Activated gamma-delta T cell (primary cell): ENCODE results near the gene UGCG.
"Not testable (repeated sequence)": the region's sequence is repeated elsewhere in the genome, so short reads cannot be mapped to it uniquely, and the experiment has no call there.

ENCODE experiments used
- DNase-seq: peaks from one replicate; lab custom pipeline; 2025; lab: John Stamatoyannopoulos, UW

The UGCG gene

DNA sequence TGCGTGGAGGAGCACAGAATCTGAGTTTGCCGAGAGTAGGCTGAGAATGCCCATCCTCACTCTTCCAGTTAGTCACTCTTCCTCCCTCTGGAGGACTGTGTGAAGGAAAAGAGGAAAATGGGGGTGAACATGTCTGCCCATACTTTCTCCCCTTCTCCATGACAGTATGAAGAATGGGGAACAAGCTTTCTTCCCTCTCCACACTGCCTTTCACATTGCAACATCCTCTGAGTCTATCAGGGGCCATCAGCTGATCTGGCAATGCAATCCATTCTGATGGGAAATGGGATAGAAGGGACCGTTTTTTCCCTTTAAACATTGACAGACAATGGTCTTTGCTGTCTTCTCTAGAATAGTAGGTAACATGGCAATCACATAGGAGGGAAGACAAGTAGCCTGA lies 56.8 kb downstream of the UGCG start:
- no peak for DNase-seq

GRCh38 chr9:111955048-111955447 lies 58.4 kb downstream of the UGCG start:
- no peak for DNase-seq

DNA sequence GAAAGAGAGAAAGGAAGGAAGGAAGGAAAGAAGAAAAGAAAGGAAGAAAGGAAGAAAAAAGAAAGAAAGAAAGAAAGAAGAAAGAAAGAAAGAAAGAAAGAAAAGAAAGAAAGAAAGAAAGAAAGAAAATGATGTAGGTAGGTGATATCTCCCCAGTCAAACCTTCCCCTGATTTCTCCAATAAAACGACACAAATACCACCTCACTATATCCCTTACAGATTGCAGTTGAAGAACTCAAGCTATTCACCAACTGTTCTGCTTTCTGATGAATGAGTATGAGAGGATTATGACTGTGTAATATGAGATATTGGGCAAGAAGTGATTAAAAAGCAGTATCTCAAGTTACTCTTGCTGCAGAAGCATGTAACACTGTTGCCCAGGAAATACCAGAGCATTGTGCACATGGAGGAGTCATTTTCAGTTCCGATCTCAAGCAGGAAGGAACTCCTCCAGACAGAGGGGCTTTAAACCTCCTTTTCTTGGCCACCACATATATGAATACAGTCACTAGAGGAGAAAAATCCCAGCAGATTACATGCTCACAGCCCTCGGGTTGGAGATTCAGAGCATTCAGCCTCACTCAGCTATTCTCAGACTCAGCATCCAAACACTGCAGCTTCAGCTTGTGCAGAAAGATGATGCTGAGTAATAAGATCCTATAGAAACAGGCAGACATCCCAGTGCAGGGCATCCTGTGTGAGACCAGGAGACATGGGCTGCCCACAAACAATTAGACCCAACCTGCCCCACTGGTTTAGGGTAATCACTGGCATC lies 61.4 kb downstream of the UGCG start:
- no peak for DNase-seq

DNA sequence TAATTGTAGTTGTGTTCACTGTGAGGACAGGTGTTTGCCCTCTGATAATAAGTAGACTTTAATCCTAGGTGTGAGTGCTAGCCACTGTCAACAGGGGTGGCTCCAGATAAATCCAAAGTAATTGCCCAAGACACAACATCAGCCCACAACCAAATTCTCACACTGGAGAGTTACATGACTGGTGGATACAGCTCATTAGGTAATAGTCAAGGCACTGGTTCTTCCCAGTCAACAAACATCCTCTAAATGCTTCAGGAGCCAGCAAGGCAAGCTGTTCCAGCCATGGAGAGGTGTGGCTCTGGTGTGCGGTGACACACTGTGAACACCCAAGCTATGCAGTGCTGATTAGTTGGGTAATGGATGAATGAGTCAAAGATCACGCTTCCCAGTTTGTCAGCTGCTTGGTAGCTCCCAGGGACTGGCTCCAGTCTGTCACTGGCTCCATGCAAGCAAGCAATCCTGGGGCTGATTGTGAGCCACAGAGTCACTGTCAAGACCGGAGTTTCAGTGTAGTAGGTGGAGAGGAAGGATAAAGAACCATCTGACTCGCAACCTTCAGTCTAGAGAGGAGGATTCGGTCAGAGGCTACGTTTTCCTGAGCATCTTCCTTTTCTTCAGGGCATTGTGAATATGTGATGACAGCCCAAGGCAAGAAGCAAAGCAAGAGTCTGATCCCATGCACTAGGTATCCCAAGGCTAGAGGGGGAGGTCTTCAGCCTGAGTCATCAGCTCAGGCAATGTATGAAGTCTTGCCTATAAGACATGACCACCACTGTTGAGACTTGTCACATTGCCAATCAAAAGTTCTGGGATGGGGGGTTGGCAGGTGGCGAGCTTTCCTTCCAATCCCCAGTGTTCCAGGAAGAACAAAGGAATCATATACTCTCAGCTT lies 63.1 kb downstream of the UGCG start:
- DNase-seq = no peak

- DNase-seq = not testable (repeated sequence)
Observed at GRCh38 chr9:111960485-111960884, 63.9 kb downstream of the UGCG start.

- DNase-seq = no peak
Observed at GRCh38 chr9:111961009-111961408, 64.4 kb downstream of the UGCG start.

- DNase-seq = no peak
Observed at GRCh38 chr9:111961575-111961974, 65.0 kb downstream of the UGCG start.

DNA sequence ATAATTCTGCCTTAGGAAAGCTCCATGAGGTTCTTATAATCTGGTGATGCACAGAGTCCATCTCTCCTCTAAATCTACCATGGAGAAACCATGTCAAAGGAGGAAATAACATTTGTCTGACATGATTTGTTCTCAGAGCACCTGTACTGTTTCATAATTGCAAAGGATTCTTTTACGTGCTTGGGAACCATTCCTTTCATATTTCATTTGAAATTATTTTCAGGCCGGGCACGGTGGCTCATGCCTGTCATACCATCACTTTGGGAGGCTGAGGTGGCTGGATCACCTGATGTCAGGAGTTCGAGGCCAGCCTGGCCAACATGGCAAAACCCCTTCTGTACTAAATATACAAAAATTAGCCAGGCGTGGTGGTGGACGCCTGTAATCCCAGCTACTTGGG lies 65.4 kb downstream of the UGCG start:
- no peak for DNase-seq

DNA sequence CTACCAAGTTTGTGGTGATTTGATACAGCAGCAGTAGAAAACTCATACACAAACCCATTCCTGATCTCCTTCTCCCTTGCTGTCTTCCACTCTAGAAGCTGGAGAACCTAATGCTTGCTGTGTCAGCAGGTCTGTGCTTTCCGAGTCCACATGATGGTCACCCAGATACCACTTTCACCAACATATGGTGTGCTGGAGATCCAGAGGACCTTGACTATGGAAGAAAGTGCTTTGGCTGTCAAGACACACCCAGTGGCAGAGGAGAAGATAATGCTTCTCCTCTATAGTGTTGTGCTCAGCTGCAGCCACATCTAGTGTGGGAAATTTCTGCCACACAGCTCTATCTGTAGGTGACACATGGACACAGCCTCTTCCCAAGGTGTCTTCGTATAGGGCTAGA lies 67.4 kb downstream of the UGCG start:
- DNase-seq = no peak

DNA sequence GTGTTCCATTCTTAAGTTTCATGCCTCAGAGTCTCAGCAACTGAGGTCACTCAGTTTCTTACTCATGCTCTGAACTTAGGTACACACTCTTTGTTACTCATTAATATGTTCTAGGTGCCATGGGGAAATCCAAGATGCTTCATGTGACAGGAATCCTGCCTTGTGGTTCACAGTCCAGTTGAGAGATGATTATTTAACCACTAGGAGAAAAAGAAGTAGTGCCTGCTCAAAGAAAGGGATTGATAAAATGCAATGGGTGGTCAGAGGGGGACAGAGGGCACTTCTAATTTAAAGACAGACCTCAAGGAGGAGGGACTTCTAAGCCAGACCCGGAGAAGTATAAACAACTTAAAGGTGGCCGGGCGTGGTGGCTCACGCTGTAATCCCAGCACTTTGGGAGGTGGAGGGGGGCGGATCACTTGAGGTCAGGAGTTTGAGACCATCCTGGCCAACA lies 69.0 kb downstream of the UGCG start:
- DNase-seq = no peak

DNA sequence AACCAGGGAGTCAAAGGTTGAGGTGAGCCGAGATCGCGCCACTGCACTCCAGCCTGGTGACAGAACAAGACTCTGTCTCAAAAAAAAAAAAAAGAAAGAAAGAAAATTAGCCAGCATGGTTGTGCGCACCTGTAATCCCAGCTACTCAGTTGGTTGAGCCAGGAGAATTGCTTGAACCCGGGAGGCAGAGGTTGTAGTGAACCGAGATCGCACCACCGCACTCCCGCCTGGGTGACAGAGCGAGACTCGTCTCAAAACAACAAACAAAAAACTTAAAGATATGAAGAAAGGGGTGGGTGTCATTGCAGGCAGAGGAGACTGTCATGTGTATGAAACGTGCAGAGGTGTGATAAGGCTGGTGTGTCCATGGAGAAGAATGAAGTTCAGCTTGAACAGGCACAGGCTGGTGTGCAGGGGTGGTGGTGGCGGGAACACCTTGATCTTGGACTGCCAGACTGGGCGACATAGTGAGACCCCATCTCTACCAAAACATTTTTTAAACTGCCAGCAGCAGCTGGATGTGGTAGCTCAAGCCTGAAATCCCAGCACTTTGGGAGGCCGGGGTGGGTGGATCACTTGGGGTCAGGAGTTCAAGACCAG lies 69.6 kb downstream of the UGCG start:
- DNase-seq = no peak

DNA sequence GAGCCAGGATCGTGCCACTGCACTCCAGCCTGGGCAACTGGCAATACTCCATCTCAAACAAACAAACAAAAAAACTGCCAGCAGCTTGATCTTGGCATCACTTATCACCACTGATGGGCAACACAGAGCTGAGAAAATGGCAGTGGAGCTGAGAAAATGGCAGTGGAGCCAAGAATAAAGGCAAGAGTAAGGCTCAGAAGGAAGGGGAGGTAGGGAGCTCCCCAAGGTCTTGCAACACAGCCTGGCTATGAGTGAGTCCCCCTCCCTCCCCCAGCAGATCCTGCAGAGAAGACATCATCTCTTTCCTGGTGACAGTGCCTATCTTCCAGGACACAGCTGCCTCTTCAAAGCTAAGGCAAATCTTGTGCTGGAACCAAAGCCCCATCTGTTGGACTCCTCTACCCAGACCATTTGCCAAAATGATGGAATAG lies 70.3 kb downstream of the UGCG start:
- no peak for DNase-seq

DNA sequence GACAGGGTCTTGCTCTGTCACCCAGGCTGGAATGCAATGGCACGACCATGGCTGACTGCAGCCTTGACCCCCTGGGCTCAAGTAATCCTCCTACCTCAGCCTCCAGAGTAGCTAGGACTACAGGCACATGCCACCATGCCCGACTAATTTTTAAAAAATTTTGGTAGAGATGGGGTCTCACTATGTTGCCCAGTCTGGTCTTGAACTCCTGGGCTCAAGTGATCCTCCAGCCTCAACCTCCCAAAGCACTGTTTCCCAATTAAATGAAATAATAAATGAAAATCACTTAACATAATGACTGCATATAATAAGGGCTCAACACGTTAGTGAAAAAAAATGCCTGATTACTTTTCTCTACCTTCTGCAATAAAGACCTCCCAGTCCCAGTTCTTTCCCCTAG lies 71.0 kb downstream of the UGCG start:
- no peak for DNase-seq

GRCh38 chr9:111969061-111969460 lies 72.4 kb downstream of the UGCG start:
- DNase-seq = no peak

- no peak for DNase-seq
Observed at GRCh38 chr9:111969622-111970021, 73.0 kb downstream of the UGCG start.

DNA sequence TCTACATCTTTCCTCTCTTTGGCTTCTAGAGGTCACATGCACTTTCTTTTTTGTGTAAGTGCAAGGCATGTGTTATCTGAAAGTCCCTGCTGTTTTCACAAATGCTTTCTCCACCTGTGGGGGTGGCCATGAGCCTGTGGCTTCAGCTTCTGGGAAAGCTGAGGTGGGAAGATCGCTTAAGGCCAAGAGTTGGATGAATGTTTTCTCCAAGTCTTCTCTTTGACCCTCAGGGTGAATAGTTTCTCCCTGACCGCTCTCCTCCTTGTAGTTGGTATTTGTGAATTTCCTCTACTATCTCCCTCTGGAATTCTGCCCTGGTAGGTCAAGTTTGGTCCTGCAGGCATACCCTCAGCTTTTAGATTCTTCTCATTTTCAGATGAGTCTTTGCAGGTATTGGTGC lies 74.2 kb downstream of the UGCG start:
- DNase-seq = no peak

- no peak for DNase-seq
Observed at GRCh38 chr9:111974092-111974681, 77.6 kb downstream of the UGCG start.

- DNase-seq = no peak
Observed at GRCh38 chr9:111975709-111976108, 79.1 kb downstream of the UGCG start.

DNA sequence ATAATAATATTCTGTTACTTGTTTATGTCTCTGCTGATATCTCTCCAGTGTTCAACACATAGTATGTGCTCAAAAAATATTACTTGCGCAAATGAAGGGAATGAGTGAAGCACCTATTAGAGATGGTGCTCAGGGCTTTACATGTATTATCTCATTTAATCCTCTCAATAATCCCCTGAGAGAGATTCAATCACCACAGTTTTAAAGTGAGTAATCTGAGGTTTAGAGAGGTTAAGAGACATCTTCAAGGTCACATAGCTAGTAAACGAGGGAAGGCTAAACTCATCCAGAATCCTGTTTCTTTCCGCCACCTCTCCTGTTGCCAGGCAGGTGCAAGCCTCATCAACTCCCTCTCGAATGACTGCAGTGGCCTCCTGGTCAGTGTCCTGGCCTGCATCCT lies 82.0 kb downstream of the UGCG start:
- no peak for DNase-seq

- DNase-seq = no peak
Observed at GRCh38 chr9:111979561-111979960, 82.9 kb downstream of the UGCG start.

GRCh38 chr9:111980398-111980797 lies 83.8 kb downstream of the UGCG start:
- no peak for DNase-seq

DNA sequence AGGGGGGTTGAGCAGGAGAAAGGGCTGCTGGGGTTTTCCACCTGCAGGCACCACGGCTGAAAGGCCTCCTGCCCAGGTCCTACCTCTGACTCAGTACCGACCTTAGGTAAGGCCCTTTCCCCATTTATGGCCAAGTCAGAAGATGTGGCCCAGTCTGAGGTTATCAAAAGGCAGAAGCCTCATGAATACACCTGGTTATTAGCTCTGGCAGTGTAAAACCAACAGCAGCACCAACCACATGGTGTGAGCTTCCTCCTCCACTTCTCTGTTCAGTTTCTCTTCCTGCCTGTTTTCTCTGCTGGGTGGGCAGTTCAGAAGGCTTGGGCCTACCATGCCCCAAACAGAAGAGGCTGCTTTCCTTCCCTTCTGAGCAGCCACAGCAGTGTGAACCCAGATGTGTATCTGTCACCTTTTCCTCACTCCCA lies 86.9 kb downstream of the UGCG start:
- DNase-seq = no peak
